ENCODE measurements around the gene RALGAPA1. TPM values are rescaled to one million over a fixed set of nuclear protein-coding genes. Genes with fewer than 3 reads are reported as not detected.

The RALGAPA1 gene
- total RNA-seq, 1 donor from 2014 or later, result 57.4 TPM

DNA sequence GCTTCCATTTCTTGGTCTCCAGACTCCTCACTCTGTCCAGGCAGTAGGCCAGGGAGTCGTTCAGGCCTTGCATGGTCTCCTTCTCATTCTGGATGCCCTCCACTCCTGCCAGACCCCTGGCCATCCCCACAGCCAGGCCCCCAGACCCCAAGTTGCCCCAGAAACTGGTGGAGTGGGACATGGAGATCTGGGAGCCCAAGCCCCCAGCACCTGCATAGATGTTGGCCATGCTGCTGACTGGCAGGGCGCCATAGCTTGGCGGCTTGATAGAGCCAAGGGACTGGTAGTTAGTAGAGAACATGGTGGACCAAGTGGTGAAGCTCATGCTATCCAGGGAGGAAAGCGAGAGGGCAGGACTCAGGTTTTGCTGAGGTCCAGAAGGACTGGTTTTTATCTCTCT, 296.3 kb downstream of the RALGAPA1 start:
- CTCF ChIA-PET, result no interaction called here

DNA sequence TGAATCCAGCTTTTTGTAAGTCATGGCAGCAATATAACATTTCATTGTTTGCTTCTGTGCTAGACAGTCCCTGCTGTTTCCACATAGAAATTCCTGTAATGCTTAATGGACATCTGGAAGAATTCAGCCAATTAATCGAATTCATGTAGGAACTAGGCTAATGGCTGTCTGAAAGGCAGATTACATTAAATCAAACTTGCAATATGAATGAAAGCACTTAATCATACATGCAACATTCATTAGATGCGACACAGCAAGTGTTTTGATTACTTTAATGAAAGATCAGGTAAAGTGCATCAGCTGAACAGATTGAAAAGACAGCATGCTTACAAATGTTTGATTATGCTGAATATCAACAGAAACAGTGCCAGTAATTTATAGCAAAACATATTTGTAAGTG, 299.2 kb downstream of the RALGAPA1 start:
- TF ChIP-seq, protein P1, sequence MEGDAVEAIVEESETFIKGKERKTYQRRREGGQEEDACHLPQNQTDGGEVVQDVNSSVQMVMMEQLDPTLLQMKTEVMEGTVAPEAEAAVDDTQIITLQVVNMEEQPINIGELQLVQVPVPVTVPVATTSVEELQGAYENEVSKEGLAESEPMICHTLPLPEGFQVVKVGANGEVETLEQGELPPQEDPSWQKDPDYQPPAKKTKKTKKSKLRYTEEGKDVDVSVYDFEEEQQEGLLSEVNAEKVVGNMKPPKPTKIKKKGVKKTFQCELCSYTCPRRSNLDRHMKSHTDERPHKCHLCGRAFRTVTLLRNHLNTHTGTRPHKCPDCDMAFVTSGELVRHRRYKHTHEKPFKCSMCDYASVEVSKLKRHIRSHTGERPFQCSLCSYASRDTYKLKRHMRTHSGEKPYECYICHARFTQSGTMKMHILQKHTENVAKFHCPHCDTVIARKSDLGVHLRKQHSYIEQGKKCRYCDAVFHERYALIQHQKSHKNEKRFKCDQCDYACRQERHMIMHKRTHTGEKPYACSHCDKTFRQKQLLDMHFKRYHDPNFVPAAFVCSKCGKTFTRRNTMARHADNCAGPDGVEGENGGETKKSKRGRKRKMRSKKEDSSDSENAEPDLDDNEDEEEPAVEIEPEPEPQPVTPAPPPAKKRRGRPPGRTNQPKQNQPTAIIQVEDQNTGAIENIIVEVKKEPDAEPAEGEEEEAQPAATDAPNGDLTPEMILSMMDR (IDR thresholded peaks at IDR 0.05), result no peak
- Mint-ChIP-seq H3K36me3 (ENCODE audit: low read depth) (no peaks in the 10 kb centered on the region), H3K4me3 (no peak overlapping the region), H3K9me3 (no peaks in the 10 kb centered on the region), H3K27me3 (no peaks in the 10 kb centered on the region), H3K4me1 (no peaks in the 10 kb centered on the region), H3K27ac (no peak overlapping the region)
- intact Hi-C loops (cut with micrococcal nuclease), result no loop called here
- ChIA-PET POLR2A (no interaction called here), CTCF (no interaction called here)
- ATAC-seq (ENCODE audit: low read depth) (no peak), DNase-seq (no peak)

More for the DNA sequence above, 296.3 kb downstream of the RALGAPA1 start:
- H3K27me3 Mint-ChIP-seq, result peaks cover 6% of the 10 kb centered on the region
- no peak overlapping the region for H3K27ac Mint-ChIP-seq
- H3K4me1 Mint-ChIP-seq, result no peaks in the 10 kb centered on the region
- intact Hi-C loops (cut with micrococcal nuclease), result no loop called here
- H3K36me3 Mint-ChIP-seq (ENCODE audit: low read depth), result no peaks in the 10 kb centered on the region
- TF ChIP-seq, protein P1 (IDR thresholded peaks at IDR 0.05), result no peak
- no peak overlapping the region for H3K4me3 Mint-ChIP-seq
- DNase-seq (no peak), ATAC-seq (ENCODE audit: low read depth) (no peak)
- POLR2A ChIA-PET, result interaction anchor here (0.6 kb wide), 1 partner anchor 757 kb away, joined by 4 read pairs; no protein-coding TSS in a partner anchor
- no peaks in the 10 kb centered on the region for H3K9me3 Mint-ChIP-seq

DNA sequence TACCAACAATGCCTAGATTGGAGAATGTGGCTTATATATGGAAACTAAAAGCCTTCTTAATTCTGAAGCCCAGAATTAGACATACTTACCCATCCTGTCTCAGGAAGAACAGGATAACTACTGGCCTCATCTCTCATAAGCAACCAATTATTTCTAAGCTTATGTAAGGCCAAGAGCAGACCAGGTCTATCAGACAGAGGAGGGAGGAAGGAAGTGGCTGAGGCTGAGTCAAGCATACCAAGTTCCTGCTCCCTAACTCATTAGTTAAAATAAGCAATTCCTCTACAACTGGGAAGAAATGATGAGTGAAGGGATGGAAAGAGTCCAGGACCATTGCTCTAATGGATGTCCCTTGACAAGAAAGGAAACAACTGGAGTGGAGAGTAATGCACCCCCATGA, 302.2 kb downstream of the RALGAPA1 start:
- Mint-ChIP-seq H3K9me3 (no peaks in the 10 kb centered on the region), H3K27ac (no peak overlapping the region), H3K4me3 (no peak overlapping the region), H3K36me3 (ENCODE audit: low read depth) (no peaks in the 10 kb centered on the region), H3K4me1 (no peaks in the 10 kb centered on the region), H3K27me3 (peaks cover 4% of the 10 kb centered on the region)
- ATAC-seq (ENCODE audit: low read depth), result no peak
- no peak for DNase-seq
- TF ChIP-seq, protein P1 (IDR thresholded peaks at IDR 0.05), result no peak
- POLR2A ChIA-PET, result no interaction called here
- CTCF ChIA-PET, result no interaction called here
- intact Hi-C loops (cut with micrococcal nuclease), result no loop called here

DNA sequence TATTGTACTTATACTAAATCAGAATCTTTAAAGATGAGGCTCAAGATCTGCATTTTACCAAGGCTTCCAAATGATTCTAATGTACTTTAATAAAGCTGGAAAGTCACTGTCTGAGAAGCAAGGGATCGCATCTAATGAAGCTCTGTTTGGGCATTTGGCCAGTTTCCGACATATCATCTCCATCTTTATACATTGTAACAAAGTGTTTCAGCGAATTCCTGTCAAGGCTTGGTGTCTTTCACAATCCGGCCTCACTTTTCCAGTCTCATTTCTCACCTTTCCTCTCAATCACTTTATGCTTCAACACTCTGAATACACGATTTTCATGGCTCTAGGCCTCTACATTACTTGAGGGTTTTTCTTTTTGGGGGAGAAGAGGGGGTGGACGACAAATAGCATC, 302.6 kb downstream of the RALGAPA1 start:
- Mint-ChIP-seq H3K27me3 (peaks cover 4% of the 10 kb centered on the region), H3K9me3 (no peaks in the 10 kb centered on the region), H3K4me3 (no peak overlapping the region), H3K4me1 (no peaks in the 10 kb centered on the region), H3K36me3 (ENCODE audit: low read depth) (no peaks in the 10 kb centered on the region), H3K27ac (no peak overlapping the region)
- no peak for DNase-seq
- ChIA-PET POLR2A (no interaction called here), CTCF (no interaction called here)
- ATAC-seq (ENCODE audit: low read depth), result no peak
- TF ChIP-seq, protein P1 (IDR thresholded peaks at IDR 0.05), result no peak
- intact Hi-C loops (cut with micrococcal nuclease), result no loop called here

DNA sequence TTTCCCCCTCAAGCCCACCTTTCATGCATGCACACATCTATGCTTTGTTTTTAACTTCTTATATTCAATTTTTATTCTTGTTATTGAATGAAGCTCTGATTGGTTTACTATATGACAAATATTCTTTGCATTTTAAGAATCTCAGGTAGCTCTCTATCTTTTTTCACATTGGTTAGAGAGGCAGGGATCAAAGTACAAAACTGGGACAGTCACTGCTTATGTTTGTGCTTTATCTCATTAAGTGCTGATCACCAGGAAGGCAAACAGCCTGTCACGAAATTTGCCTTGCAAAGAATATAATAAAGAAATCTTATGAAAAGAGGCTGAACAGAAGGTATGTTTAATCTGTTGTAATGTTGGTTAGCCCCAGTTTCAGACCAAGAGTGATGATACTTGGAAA, 304.8 kb downstream of the RALGAPA1 start:
- H3K4me3 Mint-ChIP-seq, result no peak overlapping the region
- no peak overlapping the region for H3K27ac Mint-ChIP-seq
- DNase-seq, result no peak
- ChIA-PET POLR2A (no interaction called here), CTCF (no interaction called here)
- no peaks in the 10 kb centered on the region for H3K4me1 Mint-ChIP-seq
- peaks cover 16% of the 10 kb centered on the region for H3K27me3 Mint-ChIP-seq
- H3K36me3 Mint-ChIP-seq (ENCODE audit: low read depth), result no peaks in the 10 kb centered on the region
- intact Hi-C loops (cut with micrococcal nuclease), result no loop called here
- TF ChIP-seq, protein P1 (IDR thresholded peaks at IDR 0.05), result no peak
- no peak for ATAC-seq (ENCODE audit: low read depth)
- peaks cover 7% of the 10 kb centered on the region for H3K9me3 Mint-ChIP-seq
